ENCODE data around the gene HPX. TPM values are rescaled to one million over a fixed set of nuclear protein-coding genes. Genes with fewer than 3 reads are reported as not detected.

Gene HPX
- total and polyA plus RNA-seq, 2 of the 4 experiments (the other 2 are of a cell fraction): 0.36 to 1.4 TPM

GRCh38 chr11:6480299-6480914 lies 39.6 kb upstream of the HPX start (continued):
- TF ChIP-seq, protein P1, sequence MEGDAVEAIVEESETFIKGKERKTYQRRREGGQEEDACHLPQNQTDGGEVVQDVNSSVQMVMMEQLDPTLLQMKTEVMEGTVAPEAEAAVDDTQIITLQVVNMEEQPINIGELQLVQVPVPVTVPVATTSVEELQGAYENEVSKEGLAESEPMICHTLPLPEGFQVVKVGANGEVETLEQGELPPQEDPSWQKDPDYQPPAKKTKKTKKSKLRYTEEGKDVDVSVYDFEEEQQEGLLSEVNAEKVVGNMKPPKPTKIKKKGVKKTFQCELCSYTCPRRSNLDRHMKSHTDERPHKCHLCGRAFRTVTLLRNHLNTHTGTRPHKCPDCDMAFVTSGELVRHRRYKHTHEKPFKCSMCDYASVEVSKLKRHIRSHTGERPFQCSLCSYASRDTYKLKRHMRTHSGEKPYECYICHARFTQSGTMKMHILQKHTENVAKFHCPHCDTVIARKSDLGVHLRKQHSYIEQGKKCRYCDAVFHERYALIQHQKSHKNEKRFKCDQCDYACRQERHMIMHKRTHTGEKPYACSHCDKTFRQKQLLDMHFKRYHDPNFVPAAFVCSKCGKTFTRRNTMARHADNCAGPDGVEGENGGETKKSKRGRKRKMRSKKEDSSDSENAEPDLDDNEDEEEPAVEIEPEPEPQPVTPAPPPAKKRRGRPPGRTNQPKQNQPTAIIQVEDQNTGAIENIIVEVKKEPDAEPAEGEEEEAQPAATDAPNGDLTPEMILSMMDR (conservative IDR thresholded peaks at IDR 0.05; ENCODE audit: low read depth, low read length): no peak
- no peak for TF ChIP-seq FOS (IDR thresholded peaks at IDR 0.05; ENCODE audit: low read depth, low read length)
- TF ChIP-seq MXI1 (IDR thresholded peaks at IDR 0.05; ENCODE audit: borderline replicate concordance, low read depth, low read length): no peak
- no peak for TF ChIP-seq CEBPB (IDR thresholded peaks at IDR 0.05; ENCODE audit: low read depth, low read length)
- no peak for TF ChIP-seq MAFK (IDR thresholded peaks at IDR 0.05; ENCODE audit: low read depth, low read length)
- TF ChIP-seq NFE2L2 (IDR thresholded peaks at IDR 0.05; ENCODE audit: low read depth, low read length): no peak
- no peak for TF ChIP-seq RAD21 (IDR thresholded peaks at IDR 0.05; ENCODE audit: low read length)
- no peak for TF ChIP-seq RCOR1 (IDR thresholded peaks at IDR 0.05; ENCODE audit: insufficient replicate concordance, low read length)
- no peak for TF ChIP-seq SMC3 (IDR thresholded peaks at IDR 0.05; ENCODE audit: low read depth, low read length)
